ENCODE measurements around the gene SEZ6L.
"Not testable (repeated sequence)": the region's sequence is repeated elsewhere in the genome, so short reads cannot be mapped to it uniquely, and the experiment has no call there.

SEZ6L gene

GRCh38 chr22:26380072-26380830, 211.0 kb downstream of the SEZ6L start:
- DNase-seq (ENCODE audit: low read depth, low spot score) = no peak

- DNase-seq (ENCODE audit: low read depth, low spot score) = no peak
These were observed 213.5 kb downstream of the SEZ6L start for GRCh38 chr22:26382782-26383181.

- no peak for DNase-seq (ENCODE audit: low read depth, low spot score)
These were observed 214.8 kb downstream of the SEZ6L start for GRCh38 chr22:26383968-26384556.

- no peak for DNase-seq (ENCODE audit: low read depth, low spot score)
These were observed 215.9 kb downstream of the SEZ6L start for GRCh38 chr22:26385164-26385563.

- DNase-seq (ENCODE audit: low read depth, low spot score) = no peak
These were observed 219.9 kb downstream of the SEZ6L start for GRCh38 chr22:26389125-26389524.

GRCh38 chr22:26391091-26391490, 221.8 kb downstream of the SEZ6L start:
- no peak for DNase-seq (ENCODE audit: low read depth, low spot score)

- no peak for DNase-seq (ENCODE audit: low read depth, low spot score)
These were observed 222.4 kb downstream of the SEZ6L start for GRCh38 chr22:26391623-26392022.

GRCh38 chr22:26393929-26394328, 224.7 kb downstream of the SEZ6L start:
- no peak for DNase-seq (ENCODE audit: low read depth, low spot score)

GRCh38 chr22:26394777-26395176, 225.5 kb downstream of the SEZ6L start:
- no peak for DNase-seq (ENCODE audit: low read depth, low spot score)

- no peak for DNase-seq (ENCODE audit: low read depth, low spot score)
These were observed 226.7 kb downstream of the SEZ6L start for GRCh38 chr22:26395926-26396325.

- DNase-seq (ENCODE audit: low read depth, low spot score) = peak; percentile 7
These were observed 229.5 kb downstream of the SEZ6L start for GRCh38 chr22:26398741-26399153.

GRCh38 chr22:26399289-26399688, 230.0 kb downstream of the SEZ6L start:
- no peak for DNase-seq (ENCODE audit: low read depth, low spot score)

GRCh38 chr22:26401726-26402125, 232.5 kb downstream of the SEZ6L start:
- no peak for DNase-seq (ENCODE audit: low read depth, low spot score)

- DNase-seq (ENCODE audit: low read depth, low spot score) = no peak
These were observed 235.7 kb downstream of the SEZ6L start for GRCh38 chr22:26404851-26405421.

- no peak for DNase-seq (ENCODE audit: low read depth, low spot score)
These were observed 236.9 kb downstream of the SEZ6L start for GRCh38 chr22:26406118-26406517.

- DNase-seq (ENCODE audit: low read depth, low spot score) = not testable (repeated sequence)
These were observed 239.4 kb downstream of the SEZ6L start for GRCh38 chr22:26408562-26409220.

- DNase-seq (ENCODE audit: low read depth, low spot score) = no peak
These were observed 240.6 kb downstream of the SEZ6L start for GRCh38 chr22:26409719-26410335.

- DNase-seq (ENCODE audit: low read depth, low spot score) = no peak
These were observed 241.1 kb downstream of the SEZ6L start for GRCh38 chr22:26410386-26410785.

- no peak for DNase-seq (ENCODE audit: low read depth, low spot score)
These were observed 245.1 kb downstream of the SEZ6L start for GRCh38 chr22:26414347-26414746.

GRCh38 chr22:26416256-26416655, 247.0 kb downstream of the SEZ6L start:
- DNase-seq (ENCODE audit: low read depth, low spot score) = no peak

GRCh38 chr22:26416670-26417276, 247.5 kb downstream of the SEZ6L start:
- DNase-seq (ENCODE audit: low read depth, low spot score) = no peak

- no peak for DNase-seq (ENCODE audit: low read depth, low spot score)
These were observed 248.1 kb downstream of the SEZ6L start for GRCh38 chr22:26417406-26417805.

All from activated naive CD8-positive, alpha-beta T cell treated with anti-CD3 and anti-CD28 coated beads, Interleukin-2, amount 50 U/mL, for 16 hours (primary cell).